HepG2 (cell line): ENCODE measurements around the gene TICAM2. TPM values are rescaled to one million over a fixed set of nuclear protein-coding genes. Genes with fewer than 3 reads are reported as not detected.

Experiments
- CAMTA2 ChIP-seq: sonication (generic); formaldehyde crosslinking; IDR thresholded peaks from 2 replicates; pipeline ENCODE4 v1.4.0; 2020; ENCODE audit warnings: mild to moderate bottlenecking, missing genetic modification reagents, borderline replicate concordance
- GATAD1 ChIP-seq: IDR thresholded peaks from 2 replicates; pipeline ENCODE4 v1.6.1; 2016; ENCODE audit warnings: missing genetic modification reagents, missing compliant biosample characterization
- HOXA7 ChIP-seq: sonication (generic); formaldehyde crosslinking; IDR thresholded peaks from 2 replicates; pipeline ENCODE4 v1.8.1; 2022; ENCODE audit warnings: mild to moderate bottlenecking, missing genetic modification reagents, moderate library complexity
- MBNL3 ChIP-seq: fragments of 250-450 bp; sonication (Bioruptor Pico); conservative IDR thresholded peaks from 2 replicates; pipeline ENCODE4 v1.8.0; 2022; ENCODE audit warnings: mild to moderate bottlenecking, inconsistent platforms
- MTERF4 ChIP-seq: sonication (generic); formaldehyde crosslinking; IDR thresholded peaks from 2 replicates; pipeline ENCODE4 v1.8.0; 2023; ENCODE audit warnings: mild to moderate bottlenecking, missing genetic modification reagents
- NCOA1 ChIP-seq: sonication (generic); formaldehyde crosslinking; IDR thresholded peaks from 2 replicates; pipeline ENCODE4 v1.9.0; 2021; ENCODE audit warnings: missing genetic modification reagents
- PAF1 ChIP-seq: IDR thresholded peaks from 2 replicates; pipeline ENCODE4 v1.6.1; 2016; ENCODE audit warnings: missing genetic modification reagents, missing compliant biosample characterization
- RBM39 ChIP-seq: fragments of 200-400 bp; formaldehyde crosslinking; IDR thresholded peaks from one replicate; pipeline ENCODE4 v1.6.1; 2018; ENCODE audit warnings: antibody characterized with exemption, mild to moderate bottlenecking, low read depth, low read length; ENCODE audit not compliant: poor library complexity, severe bottlenecking
- SALL1 ChIP-seq: sonication (generic); formaldehyde crosslinking; IDR thresholded peaks from 2 replicates; pipeline ENCODE4 v1.8.0; 2022; ENCODE audit warnings: mild to moderate bottlenecking, missing genetic modification reagents
- SIN3A ChIP-seq: IDR thresholded peaks from 2 replicates; pipeline ENCODE4 v1.6.1; 2011; ENCODE audit warnings: low read depth, mild to moderate bottlenecking, control low read depth, low read length, borderline replicate concordance
- SSRP1 ChIP-seq: IDR thresholded peaks from 2 replicates; pipeline ENCODE4 v1.6.1; 2016; ENCODE audit warnings: control low read depth
- TRAFD1 ChIP-seq: sonication (generic); formaldehyde crosslinking; IDR thresholded peaks from 2 replicates; pipeline ENCODE4 v1.5.1; 2020; ENCODE audit warnings: missing genetic modification reagents, mild to moderate bottlenecking, borderline replicate concordance
- ZBTB25 ChIP-seq: IDR thresholded peaks from 2 replicates; pipeline ENCODE4 v1.6.1; 2018; ENCODE audit warnings: missing genetic modification reagents
- ZC3H13 ChIP-seq: sonication (generic); formaldehyde crosslinking; IDR thresholded peaks from 2 replicates; pipeline ENCODE4 v1.8.1; 2023; ENCODE audit warnings: mild to moderate bottlenecking, missing genetic modification reagents, moderate library complexity
- ZFP82 ChIP-seq: sonication (generic); formaldehyde crosslinking; IDR thresholded peaks from 2 replicates; pipeline ENCODE4 v1.5.1; 2020; ENCODE audit warnings: mild to moderate bottlenecking, missing genetic modification reagents, borderline replicate concordance
- ZMYM3 ChIP-seq: sonication (generic); formaldehyde crosslinking; IDR thresholded peaks from 2 replicates; pipeline ENCODE4 v1.5.1; 2020; ENCODE audit warnings: mild to moderate bottlenecking, missing genetic modification reagents
- ZNF234 ChIP-seq: sonication (generic); formaldehyde crosslinking; conservative IDR thresholded peaks from 2 replicates; pipeline ENCODE4 v1.5.1; 2020; ENCODE audit warnings: mild to moderate bottlenecking, missing genetic modification reagents
- ZSCAN29 ChIP-seq: sonication (generic); formaldehyde crosslinking; conservative IDR thresholded peaks from 2 replicates; pipeline ENCODE4 v1.4.0; 2020; ENCODE audit warnings: mild to moderate bottlenecking, missing genetic modification reagents
- ZSCAN9 ChIP-seq: IDR thresholded peaks from 2 replicates; pipeline ENCODE4 v1.6.1; 2016; ENCODE audit warnings: borderline replicate concordance
- polyA plus RNA-seq, 8 experiments: library from polyadenylated mRNA; depleted of rRNA in 3 of 8; stranded (reverse) in 7 of 8; unstranded in 1 of 8; fragments of >200 nt; fragmentation: Illumina TruSeq in 4 of 8; extraction: Trizol in 4 of 8; gene quantifications; 2 replicates each; pipeline versions ENCODE4 v1.2.1 to v1.2.3, GENCODE V29; 2011 to 2016; ENCODE audit warnings: low read depth in 4 of 8, missing spikeins in 1 of 8, mixed read lengths in 1 of 8; ENCODE audit not compliant: insufficient read depth in 1 of 8
- total RNA-seq, 5 experiments: library from RNA; depleted of rRNA; stranded (reverse); fragments of >200 nt; fragmentation: Illumina TruSeq; extraction: Trizol; gene quantifications; 2 replicates each; pipeline ENCODE4 v1.2.3, GENCODE V29; 2016; ENCODE audit warnings: low read depth in 1 of 5
- TF ChIP-seq, protein P1 (sequence below): sonication (generic); formaldehyde crosslinking; IDR thresholded peaks from 2 replicates; pipeline ENCODE4 v1.5.0; 2020; ENCODE audit warnings: mild to moderate bottlenecking, missing genetic modification reagents, borderline replicate concordance
- TF ChIP-seq, protein P2 (sequence below): sonication (generic); formaldehyde crosslinking; IDR thresholded peaks from 2 replicates; pipeline ENCODE4 v1.8.1; 2022; ENCODE audit warnings: mild to moderate bottlenecking, missing genetic modification reagents

TICAM2 gene
- total and polyA plus RNA-seq, 2 of the 13 experiments (the other 11 are each of a cell fraction or from before 2014, with no cell fraction given): 0.04 TPM; not detected in 1

DNA sequence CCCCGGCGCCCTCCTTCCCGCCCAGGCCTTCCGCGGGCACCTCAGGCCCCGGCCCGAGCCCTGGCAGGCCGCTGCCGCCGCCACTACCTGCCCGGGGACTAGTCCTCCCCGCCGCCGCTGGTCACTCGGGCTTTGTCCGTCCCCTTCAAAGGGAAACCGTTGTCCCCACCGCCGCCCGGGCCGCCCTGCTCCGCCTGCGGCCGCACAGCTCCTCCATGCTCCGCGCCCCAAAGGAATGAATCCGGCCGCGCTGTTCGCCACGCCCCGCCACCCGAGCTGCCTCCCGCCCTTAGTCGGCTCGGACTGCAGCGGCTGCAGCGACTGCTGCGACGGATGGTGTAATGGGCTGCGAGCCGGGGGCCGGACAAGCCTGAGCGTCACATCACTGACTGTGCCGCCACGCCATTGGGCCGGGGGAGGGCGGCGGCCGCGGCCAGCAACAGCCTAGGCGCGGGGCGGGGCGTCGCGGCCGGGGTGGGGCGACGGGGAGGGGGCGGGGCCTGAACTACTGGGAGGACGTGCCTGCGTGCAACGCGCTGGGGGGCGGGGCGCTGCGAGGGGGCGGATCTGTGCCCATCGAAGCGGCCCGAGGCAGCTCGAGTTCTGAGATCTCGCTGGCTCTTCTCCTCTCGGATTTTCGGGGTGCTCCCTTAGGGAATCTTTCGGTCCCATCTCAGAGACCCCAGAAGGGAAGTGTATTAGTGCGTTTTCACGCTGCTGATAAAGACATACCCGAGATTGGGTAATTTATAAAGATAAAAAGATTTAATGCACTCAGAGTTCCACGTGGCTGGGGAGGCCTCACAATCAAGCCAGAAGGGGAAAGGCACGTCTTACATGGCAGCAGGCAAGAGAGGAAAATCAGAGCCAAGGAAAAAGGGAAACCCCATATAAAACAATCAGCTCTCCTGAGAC, 57.6 kb downstream of the TICAM2 start, which contains the start of gene FEM1C (continued):
- TF ChIP-seq MBNL3 (CRISPR knock-in tag) (no peak), RBM39 (peak; percentile 67), HOXA7 (CRISPR knock-in tag) (no peak), SALL1 (CRISPR knock-in tag) (peak; percentile 94), MTERF4 (CRISPR knock-in tag) (no peak; the same call in 1 of the 2 replicates), ZSCAN29 (CRISPR knock-in tag) (no peak), ZFP82 (CRISPR knock-in tag) (peak; percentile 79; the same call in 1 of the 2 replicates), TRAFD1 (CRISPR knock-in tag) (no peak), GATAD1 (peak; percentile 71), NCOA1 (CRISPR knock-in tag) (no peak), PAF1 (CRISPR knock-in tag) (no peak), ZMYM3 (CRISPR knock-in tag) (no peak), ZSCAN9 (CRISPR knock-in tag) (no peak; the same call in none of the 2 replicates), CAMTA2 (CRISPR knock-in tag) (0 out of 2 replicates have a peak, but pooled peaks have one; percentile 70), ZNF234 (peak; percentile 88; the same call in 1 of the 2 replicates), SIN3A (peak; percentile 83; the same call in 1 of the 2 replicates), ZBTB25 (CRISPR knock-in tag) (0 out of 2 replicates have a peak, but pooled peaks have one; percentile 50), ZC3H13 (CRISPR knock-in tag) (peak; percentile 91), SSRP1 (CRISPR knock-in tag) (no peak; the same call in 1 of the 2 replicates)
- TF ChIP-seq, protein P1, sequence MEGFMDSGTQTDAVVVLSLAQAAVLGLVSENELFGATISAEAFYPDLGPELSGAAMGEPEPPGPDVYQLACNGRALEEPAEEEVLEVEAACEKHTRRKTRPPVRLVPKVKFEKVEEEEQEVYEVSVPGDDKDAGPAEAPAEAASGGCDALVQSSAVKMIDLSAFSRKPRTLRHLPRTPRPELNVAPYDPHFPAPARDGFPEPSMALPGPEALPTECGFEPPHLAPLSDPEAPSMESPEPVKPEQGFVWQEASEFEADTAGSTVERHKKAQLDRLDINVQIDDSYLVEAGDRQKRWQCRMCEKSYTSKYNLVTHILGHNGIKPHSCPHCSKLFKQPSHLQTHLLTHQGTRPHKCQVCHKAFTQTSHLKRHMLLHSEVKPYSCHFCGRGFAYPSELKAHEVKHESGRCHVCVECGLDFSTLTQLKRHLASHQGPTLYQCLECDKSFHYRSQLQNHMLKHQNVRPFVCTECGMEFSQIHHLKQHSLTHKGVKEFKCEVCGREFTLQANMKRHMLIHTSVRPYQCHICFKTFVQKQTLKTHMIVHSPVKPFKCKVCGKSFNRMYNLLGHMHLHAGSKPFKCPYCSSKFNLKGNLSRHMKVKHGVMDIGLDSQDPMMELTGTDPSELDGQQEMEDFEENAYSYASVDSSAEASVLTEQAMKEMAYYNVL (CRISPR knock-in tag): no peak; the same call in 1 of the 2 replicates
- TF ChIP-seq, protein P2, sequence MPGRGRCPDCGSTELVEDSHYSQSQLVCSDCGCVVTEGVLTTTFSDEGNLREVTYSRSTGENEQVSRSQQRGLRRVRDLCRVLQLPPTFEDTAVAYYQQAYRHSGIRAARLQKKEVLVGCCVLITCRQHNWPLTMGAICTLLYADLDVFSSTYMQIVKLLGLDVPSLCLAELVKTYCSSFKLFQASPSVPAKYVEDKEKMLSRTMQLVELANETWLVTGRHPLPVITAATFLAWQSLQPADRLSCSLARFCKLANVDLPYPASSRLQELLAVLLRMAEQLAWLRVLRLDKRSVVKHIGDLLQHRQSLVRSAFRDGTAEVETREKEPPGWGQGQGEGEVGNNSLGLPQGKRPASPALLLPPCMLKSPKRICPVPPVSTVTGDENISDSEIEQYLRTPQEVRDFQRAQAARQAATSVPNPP (CRISPR knock-in tag): peak; percentile 56; the same call in 1 of the 2 replicates
